ENCODE measurements around the gene TPO.
"Not testable (repeated sequence)": the region's sequence is repeated elsewhere in the genome, so short reads cannot be mapped to it uniquely, and the experiment has no call there.

Gene TPO

GRCh38 chr2:1557467-1557820 is 144.2 kb downstream of the TPO start:
- no peak for DNase-seq (ENCODE audit: low spot score)

DNA sequence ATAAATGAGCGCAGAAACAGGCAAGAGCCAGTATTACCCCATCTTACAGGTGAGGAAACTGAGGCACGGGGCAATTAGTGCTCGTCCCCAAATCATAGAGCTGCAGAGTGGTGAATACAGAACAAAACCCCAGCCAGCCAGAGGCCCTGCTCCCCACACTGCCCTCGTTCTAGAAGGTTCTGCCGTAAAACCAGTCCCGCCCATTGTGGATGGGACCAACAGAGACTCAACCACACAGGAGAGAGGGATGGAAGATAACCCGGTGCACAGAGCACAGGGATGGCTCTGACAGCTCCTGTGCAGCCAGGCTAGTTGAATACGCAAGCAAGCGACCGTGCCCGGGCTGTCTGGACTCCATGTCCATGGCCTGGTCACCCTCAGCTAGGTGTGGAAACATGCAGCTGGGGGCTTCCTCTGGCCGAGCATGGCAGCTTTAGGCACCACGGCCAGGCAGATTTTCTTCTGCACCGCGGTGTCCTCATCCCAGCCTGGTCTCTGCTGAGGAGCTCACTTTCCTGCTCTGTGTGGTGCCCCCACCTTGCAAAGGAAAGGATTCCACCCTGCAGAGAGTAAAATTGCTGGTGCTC is 146.4 kb downstream of the TPO start:
- DNase-seq (ENCODE audit: low spot score): no peak

- DNase-seq (ENCODE audit: low spot score): no peak
These were observed 148.0 kb downstream of the TPO start for GRCh38 chr2:1561259-1561658.

DNA sequence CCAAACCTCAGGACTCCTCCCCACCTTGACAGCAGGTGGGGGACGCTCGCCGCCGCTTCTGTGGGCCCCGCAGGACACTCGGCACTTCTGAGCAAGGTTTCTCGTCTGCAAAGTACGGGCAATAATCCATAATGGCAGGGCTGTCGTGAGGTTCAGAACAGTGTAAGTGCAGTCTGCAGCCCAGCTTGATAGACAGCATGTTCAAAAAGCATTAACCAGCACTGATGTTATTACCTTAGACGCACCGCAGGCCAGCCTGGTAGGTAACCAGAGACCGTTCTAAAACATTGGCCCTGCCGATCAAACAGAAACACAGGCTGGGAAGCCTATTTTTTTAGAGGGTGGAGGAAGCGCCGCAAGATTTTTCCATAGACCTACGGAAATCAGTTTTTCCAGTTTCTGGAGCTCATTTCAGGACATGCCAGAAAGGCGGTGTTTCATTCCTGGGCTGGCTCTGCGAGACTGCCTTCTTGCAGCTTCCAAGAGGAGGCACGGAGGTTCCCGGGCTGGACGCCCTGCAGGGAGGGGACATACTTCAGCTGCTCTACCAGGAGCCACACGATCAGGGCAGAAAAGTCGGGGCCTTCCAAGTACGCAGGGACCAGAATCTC is 148.7 kb downstream of the TPO start:
- DNase-seq (ENCODE audit: low spot score): no peak

DNA sequence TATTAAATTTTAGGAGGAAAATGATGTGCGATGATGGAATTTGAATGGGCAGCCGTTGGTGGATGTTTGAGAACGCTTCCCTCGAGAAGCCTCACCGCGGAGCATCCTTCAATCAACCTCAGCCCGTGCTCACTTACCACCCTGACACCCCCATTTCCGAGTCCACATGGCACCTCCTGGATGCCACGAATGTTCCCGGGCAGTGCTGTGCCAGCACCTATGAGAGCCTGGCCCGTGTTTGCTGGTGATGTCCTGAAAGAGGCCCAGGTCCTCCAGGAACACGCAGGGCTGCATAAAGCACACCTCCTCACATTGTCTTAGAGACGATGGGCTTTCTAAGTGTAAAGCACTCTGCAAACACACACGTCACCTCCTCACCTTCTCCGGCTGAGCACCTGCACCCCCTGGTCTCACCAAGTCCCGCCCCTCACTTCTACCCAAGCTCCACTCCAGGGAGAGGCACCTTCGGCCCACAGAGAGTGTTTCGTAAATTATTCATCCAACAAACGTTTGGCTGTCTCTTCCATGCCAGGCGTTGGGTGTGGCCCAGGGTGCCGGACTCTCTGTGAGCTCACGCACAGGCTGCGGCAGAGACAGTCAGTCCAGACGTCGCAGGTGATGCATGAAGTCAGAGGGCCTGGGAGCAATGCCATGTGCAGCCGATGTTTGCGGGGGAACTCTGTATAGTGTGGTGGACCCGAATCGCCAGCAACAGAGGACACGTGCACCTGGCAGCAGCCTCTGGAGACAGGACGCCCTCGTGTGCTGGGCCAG is 150.0 kb downstream of the TPO start:
- DNase-seq (ENCODE audit: low spot score): no peak

GRCh38 chr2:1563943-1564891 is 151.0 kb downstream of the TPO start:
- no peak for DNase-seq (ENCODE audit: low spot score)

GRCh38 chr2:1567556-1568344 is 154.5 kb downstream of the TPO start:
- no peak for DNase-seq (ENCODE audit: low spot score)

DNA sequence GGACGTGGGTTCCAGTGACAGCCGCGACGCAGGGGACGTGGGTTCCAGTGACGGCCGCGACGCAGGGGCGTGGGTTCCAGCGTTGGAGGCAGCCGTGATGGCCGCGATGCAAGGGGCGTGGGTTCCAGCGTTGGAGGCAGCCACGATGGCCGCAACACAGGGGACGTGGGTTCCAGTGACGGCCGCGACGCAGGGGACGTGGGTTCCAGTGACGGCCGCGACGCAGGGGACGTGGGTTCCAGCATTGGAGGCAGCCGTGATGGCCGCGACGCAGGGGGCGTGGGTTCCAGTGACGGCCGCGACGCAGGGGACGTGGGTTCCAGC is 155.0 kb downstream of the TPO start:
- not testable (repeated sequence) for DNase-seq (ENCODE audit: low spot score)

- no peak for DNase-seq (ENCODE audit: low spot score)
These were observed 156.7 kb downstream of the TPO start for GRCh38 chr2:1569879-1570450.

GRCh38 chr2:1571477-1572417 is 158.5 kb downstream of the TPO start:
- DNase-seq (ENCODE audit: low spot score): no peak

DNA sequence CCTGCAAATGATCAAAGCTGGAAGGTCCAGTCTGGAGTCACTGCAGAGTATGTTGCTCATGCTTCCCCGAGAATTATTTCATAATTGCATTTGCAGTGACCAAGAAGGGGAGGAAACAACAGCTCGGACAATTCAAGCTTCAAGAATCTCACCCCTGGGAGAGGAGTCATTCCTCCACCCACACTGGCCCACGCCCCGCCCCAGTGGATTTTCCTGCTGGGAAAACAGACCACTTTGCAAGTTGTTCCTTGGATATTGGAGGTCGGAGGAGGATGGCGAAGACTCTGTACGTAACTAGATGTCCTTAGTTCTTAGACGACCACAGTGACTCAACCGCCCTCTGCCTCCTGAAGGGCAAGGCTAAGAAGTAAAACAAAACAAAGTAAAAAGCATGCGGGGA is 159.4 kb downstream of the TPO start:
- no peak for DNase-seq (ENCODE audit: low spot score)

GRCh38 chr2:1577846-1578245 is 164.6 kb downstream of the TPO start:
- no peak for DNase-seq (ENCODE audit: low spot score)

GRCh38 chr2:1581257-1581964 is 168.1 kb downstream of the TPO start:
- not testable (repeated sequence) for DNase-seq (ENCODE audit: low spot score)

- no peak for DNase-seq (ENCODE audit: low spot score)
These were observed 168.8 kb downstream of the TPO start for GRCh38 chr2:1581965-1582625.

DNA sequence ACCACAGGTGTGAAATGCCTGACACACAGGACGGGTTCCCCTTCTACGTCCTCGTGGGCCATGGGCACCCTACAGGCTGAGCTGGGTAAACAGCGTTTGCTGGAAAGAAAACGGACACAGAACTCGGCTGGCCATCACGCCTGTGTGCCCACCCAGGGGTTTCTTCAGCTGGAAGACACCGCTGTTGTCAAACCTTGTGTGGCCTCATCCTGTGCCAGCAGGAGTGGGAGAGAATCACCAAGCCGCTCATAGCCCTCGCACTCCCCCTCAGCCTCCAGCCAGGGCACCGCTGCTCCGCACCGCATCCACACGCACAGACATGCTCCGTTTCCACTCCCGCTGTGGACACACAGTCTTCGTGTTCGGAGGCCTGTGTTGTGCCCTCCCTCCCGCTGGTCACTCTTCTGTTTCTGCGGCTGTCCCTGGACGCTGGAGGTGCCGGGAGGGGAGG is 169.7 kb downstream of the TPO start:
- DNase-seq (ENCODE audit: low spot score): no peak

DNA sequence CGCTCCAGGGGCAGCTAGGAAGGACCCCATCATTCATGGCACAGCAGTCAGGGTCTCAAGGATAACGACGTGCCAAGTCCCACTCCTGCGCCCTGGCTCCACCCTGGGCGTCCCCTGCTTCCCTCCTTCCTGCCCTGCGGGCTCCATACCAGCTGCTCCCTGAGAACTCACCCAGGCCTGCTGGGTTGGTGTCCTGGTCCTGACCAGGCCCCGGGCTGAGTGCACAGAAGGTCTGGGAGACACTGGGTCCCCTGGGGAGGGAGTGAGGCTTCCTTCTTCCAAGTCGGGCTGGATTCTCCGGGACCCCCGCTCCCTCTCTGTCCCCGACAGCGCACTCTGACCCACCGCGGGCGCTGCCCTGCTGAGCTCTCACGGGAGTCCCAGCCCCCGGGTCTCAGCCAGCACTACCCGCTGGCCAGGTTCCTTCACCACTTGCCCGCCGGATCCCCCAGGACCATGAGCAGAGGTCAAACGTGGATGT is 170.8 kb downstream of the TPO start:
- no peak for DNase-seq (ENCODE audit: low spot score)

- no peak for DNase-seq (ENCODE audit: low spot score)
These were observed 171.6 kb downstream of the TPO start for GRCh38 chr2:1584691-1585485.

- no peak for DNase-seq (ENCODE audit: low spot score)
These were observed 172.4 kb downstream of the TPO start for GRCh38 chr2:1585635-1586034.

All from kidney capillary endothelial cell (primary cell).